ENCODE results near the gene ZMYND8. TPM values are rescaled to one million over a fixed set of nuclear protein-coding genes. Genes with fewer than 3 reads are reported as not detected.
A peak's percentile ranks its signal among the peaks of the same experiment; 100 is the strongest.
"Not testable (repeated sequence)": the region's sequence is repeated elsewhere in the genome, so short reads cannot be mapped to it uniquely, and the experiment has no call there.

Gene ZMYND8
- total RNA-seq, 2 experiments from 2014 or later = 44.3 to 44.7 TPM

DNA sequence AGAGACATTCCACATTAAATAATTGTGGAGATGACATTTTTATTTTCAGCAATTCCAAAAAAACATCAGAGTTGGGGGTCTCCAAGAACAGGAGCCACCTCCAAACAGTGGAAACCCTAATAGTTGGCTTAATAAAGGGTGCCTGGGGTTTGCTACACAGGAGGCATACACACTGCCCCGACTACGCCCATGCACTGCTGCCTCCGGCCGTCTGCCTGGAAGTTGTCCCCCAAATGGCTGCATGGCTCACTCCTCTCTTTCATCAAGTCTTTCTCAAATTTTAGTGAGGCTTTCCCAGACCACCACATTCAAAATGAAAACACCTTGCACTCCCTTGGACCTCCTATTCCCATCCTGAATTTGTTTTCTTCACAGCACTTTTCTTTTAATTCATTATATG is 58.8 kb downstream of the ZMYND8 start:
- Mint-ChIP-seq H3K36me3 (ENCODE audit: low read depth) (peaks cover 72% of the 10 kb centered on the region), H3K4me3 (no peak overlapping the region), H3K4me1 (ENCODE audit: low read depth) (peaks cover 12% of the 10 kb centered on the region), H3K9me3 (ENCODE audit: insufficient read depth) (no peaks in the 10 kb centered on the region), H3K27ac (no peak overlapping the region), H3K27me3 (ENCODE audit: low read depth) (no peaks in the 10 kb centered on the region)
- POLR2A ChIA-PET = no interaction called here
- no peak for ATAC-seq
- DNase-seq = no peak
- CTCF ChIA-PET = interaction anchor here (1.2 to 1.7 kb wide), 3 partner anchors 24 to 86 kb away, joined by 4 to 7 read pairs (median 6); no protein-coding TSS in a partner anchor

DNA sequence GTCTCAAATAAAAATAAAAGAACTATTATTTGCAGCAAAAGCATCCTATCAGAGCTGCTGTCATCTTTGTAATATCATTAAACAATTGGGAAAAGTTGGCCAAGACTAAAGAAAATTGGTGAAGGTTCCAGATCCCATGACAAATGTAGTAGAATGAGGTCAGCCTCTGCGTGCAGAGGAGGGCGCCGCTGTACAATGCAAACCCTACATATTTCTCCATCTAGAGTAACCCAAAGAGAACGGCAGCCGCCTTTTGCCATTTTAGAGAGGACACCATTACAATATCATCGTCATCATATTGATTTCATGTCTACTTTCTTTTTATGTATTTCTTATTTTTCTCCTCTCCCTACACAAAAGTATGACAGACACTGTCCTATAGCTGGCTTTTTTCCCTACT is 59.5 kb downstream of the ZMYND8 start:
- ATAC-seq (no peak), DNase-seq (no peak)
- no peak overlapping the region for H3K27ac Mint-ChIP-seq
- ChIA-PET CTCF (interaction anchor here (0.6 to 1.7 kb wide), 4 partner anchors 10 to 87 kb away, joined by 3 to 7 read pairs (median 5); no protein-coding TSS in a partner anchor), POLR2A (interaction anchor here (0.6 kb wide), 1 partner anchor 156 kb away, joined by 5 read pairs; no protein-coding TSS in a partner anchor)
- H3K4me1 Mint-ChIP-seq (ENCODE audit: low read depth) = peaks cover 12% of the 10 kb centered on the region
- H3K4me3 Mint-ChIP-seq = no peak overlapping the region
- H3K36me3 Mint-ChIP-seq (ENCODE audit: low read depth) = peaks cover 74% of the 10 kb centered on the region
- no peaks in the 10 kb centered on the region for H3K9me3 Mint-ChIP-seq (ENCODE audit: insufficient read depth)
- H3K27me3 Mint-ChIP-seq (ENCODE audit: low read depth) = no peaks in the 10 kb centered on the region

DNA sequence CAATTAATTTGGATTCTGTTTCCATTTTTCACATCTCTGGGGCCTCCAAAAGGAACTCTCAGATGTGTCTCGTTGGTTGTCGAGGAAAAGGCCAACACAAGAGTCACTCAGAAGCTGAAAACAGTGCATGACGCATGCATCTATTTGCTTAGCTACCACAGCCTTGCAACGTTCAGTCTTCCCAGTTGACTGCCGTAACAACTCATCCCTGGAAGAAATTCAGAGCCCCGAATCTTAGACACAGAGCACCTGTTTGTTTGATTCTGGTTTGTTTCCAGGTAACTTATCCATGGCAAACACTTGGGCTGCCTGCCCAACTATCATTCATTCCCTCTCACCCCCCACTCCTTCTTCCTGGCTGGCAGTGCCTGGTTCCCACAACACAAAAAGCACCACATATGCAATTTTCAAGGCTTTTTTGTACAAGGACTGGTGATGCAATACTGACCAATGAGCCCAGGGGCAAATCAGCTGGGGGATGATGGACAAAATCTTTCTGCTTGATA is 60.5 kb downstream of the ZMYND8 start:
- POLR2A ChIA-PET = no interaction called here
- no peaks in the 10 kb centered on the region for H3K9me3 Mint-ChIP-seq (ENCODE audit: insufficient read depth)
- ATAC-seq (no peak), DNase-seq (no peak)
- H3K4me1 Mint-ChIP-seq (ENCODE audit: low read depth) = peaks cover 12% of the 10 kb centered on the region
- CTCF ChIA-PET = interaction anchor here (1.7 kb wide), 1 partner anchor 85 kb away, joined by 4 read pairs; no protein-coding TSS in a partner anchor
- H3K4me3 Mint-ChIP-seq = no peak overlapping the region
- H3K27ac Mint-ChIP-seq = no peak overlapping the region
- H3K27me3 Mint-ChIP-seq (ENCODE audit: low read depth) = no peaks in the 10 kb centered on the region
- peaks cover 74% of the 10 kb centered on the region for H3K36me3 Mint-ChIP-seq (ENCODE audit: low read depth)

- H3K9me3 Mint-ChIP-seq (ENCODE audit: insufficient read depth) = no peaks in the 10 kb centered on the region
- H3K36me3 Mint-ChIP-seq (ENCODE audit: low read depth) = peaks cover 74% of the 10 kb centered on the region
- ChIA-PET POLR2A (no interaction called here), CTCF (interaction anchor here (1.0 kb wide), 1 partner anchor 89 kb away, joined by 3 read pairs; no protein-coding TSS in a partner anchor)
- H3K4me1 Mint-ChIP-seq (ENCODE audit: low read depth) = peaks cover 12% of the 10 kb centered on the region
- H3K27me3 Mint-ChIP-seq (ENCODE audit: low read depth) = no peaks in the 10 kb centered on the region
- H3K4me3 Mint-ChIP-seq = no peak overlapping the region
- DNase-seq (no peak), ATAC-seq (no peak)
- no peak overlapping the region for H3K27ac Mint-ChIP-seq
Observed at GRCh38 chr20:47295129-47295813, 61.2 kb downstream of the ZMYND8 start.

- Mint-ChIP-seq H3K27ac (peak overlapping the region; percentile 14), H3K36me3 (ENCODE audit: low read depth) (peaks cover 80% of the 10 kb centered on the region), H3K4me3 (no peak overlapping the region), H3K4me1 (ENCODE audit: low read depth) (peaks cover 12% of the 10 kb centered on the region), H3K9me3 (ENCODE audit: insufficient read depth) (no peaks in the 10 kb centered on the region), H3K27me3 (ENCODE audit: low read depth) (no peaks in the 10 kb centered on the region)
- POLR2A ChIA-PET = no interaction called here
- CTCF ChIA-PET = no interaction called here
- DNase-seq (no peak), ATAC-seq (no peak)
Observed at GRCh38 chr20:47293631-47294030, 62.9 kb downstream of the ZMYND8 start.

GRCh38 chr20:47292581-47292980 is 63.9 kb downstream of the ZMYND8 start:
- H3K4me3 Mint-ChIP-seq = no peak overlapping the region
- CTCF ChIA-PET = no interaction called here
- no peaks in the 10 kb centered on the region for H3K27me3 Mint-ChIP-seq (ENCODE audit: low read depth)
- H3K36me3 Mint-ChIP-seq (ENCODE audit: low read depth) = peaks cover 79% of the 10 kb centered on the region
- ATAC-seq (no peak), DNase-seq (no peak)
- peaks cover 12% of the 10 kb centered on the region for H3K4me1 Mint-ChIP-seq (ENCODE audit: low read depth)
- POLR2A ChIA-PET = no interaction called here
- H3K9me3 Mint-ChIP-seq (ENCODE audit: insufficient read depth) = no peaks in the 10 kb centered on the region
- H3K27ac Mint-ChIP-seq = no peak overlapping the region

DNA sequence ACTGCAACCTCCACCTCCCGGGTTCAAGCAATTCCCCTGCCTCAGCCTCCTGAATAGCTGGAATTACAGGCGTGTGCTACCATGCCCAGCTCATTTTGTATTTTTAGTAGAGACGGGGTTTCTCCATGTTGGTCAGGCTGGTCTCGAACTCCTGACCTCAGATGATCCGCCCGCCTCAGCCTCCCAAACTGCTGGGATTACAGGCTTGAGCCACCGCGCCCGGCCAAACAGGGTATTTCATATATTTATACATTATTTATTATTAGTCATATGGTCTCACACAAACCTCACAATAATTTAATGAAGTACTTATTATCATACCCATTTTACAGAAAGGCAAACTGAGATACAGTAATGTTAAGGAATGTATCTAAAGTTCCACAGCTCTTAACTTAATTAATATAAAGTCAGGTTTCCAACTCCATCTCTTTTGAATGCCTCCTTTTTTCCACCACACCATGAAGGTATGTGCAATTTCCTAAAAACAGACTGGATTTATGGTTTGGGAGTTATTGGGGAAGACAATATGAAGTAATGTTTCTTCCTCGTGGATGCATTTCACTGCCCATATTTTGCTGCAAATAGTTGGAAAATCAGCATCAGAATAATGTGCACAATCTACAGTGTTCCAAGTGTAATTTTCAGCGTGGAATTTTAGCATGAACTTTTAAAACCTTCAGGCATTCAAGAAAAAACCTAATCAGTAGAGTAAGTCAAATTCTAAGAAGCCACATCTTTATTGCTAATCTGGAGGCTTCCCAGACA is 65.7 kb downstream of the ZMYND8 start:
- CTCF ChIA-PET = interaction anchor here (0.7 to 1.1 kb wide), 2 partner anchors 93 kb away, joined by 3 read pairs; no protein-coding TSS in a partner anchor
- DNase-seq (no peak), ATAC-seq (no peak)
- Mint-ChIP-seq H3K27ac (no peak overlapping the region), H3K36me3 (ENCODE audit: low read depth) (peaks cover 75% of the 10 kb centered on the region), H3K4me3 (no peak overlapping the region), H3K4me1 (ENCODE audit: low read depth) (peaks cover 12% of the 10 kb centered on the region), H3K9me3 (ENCODE audit: insufficient read depth) (no peaks in the 10 kb centered on the region), H3K27me3 (ENCODE audit: low read depth) (no peaks in the 10 kb centered on the region)
- POLR2A ChIA-PET = no interaction called here

DNA sequence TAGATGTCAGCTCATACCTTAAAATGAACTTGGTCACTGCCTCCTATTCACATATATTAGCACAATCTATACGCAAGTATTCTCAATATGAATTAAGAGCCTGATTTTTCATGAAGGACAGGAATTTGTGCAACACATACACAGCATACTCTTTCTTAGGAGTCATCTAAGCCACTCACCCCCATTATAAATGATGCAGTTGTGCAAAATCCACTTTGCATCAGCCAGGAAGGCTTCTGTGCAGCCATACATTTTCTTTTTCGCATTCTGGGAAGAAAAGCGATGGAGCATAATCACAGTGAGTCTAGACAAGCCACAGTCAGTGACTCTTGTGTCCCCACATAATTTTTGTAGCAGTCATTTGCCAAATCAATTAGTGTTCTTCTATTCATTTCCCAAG is 66.5 kb downstream of the ZMYND8 start:
- POLR2A ChIA-PET = no interaction called here
- CTCF ChIA-PET = interaction anchor here (1.1 kb wide), 2 partner anchors 17 to 94 kb away, joined by 3 to 5 read pairs; no protein-coding TSS in a partner anchor
- Mint-ChIP-seq H3K27ac (no peak overlapping the region), H3K27me3 (ENCODE audit: low read depth) (no peaks in the 10 kb centered on the region), H3K4me1 (ENCODE audit: low read depth) (peaks cover 12% of the 10 kb centered on the region), H3K4me3 (no peak overlapping the region), H3K36me3 (ENCODE audit: low read depth) (peaks cover 74% of the 10 kb centered on the region), H3K9me3 (ENCODE audit: insufficient read depth) (no peaks in the 10 kb centered on the region)
- DNase-seq = no peak
- no peak for ATAC-seq

GRCh38 chr20:47289096-47289495 is 67.4 kb downstream of the ZMYND8 start:
- no peak overlapping the region for H3K4me3 Mint-ChIP-seq
- CTCF ChIA-PET = interaction anchor here (0.6 to 2.6 kb wide), 3 partner anchors 16 to 1010 kb away, joined by 3 to 13 read pairs (median 5); no protein-coding TSS in a partner anchor
- POLR2A ChIA-PET = no interaction called here
- H3K4me1 Mint-ChIP-seq (ENCODE audit: low read depth) = peaks cover 6% of the 10 kb centered on the region
- H3K27ac Mint-ChIP-seq = no peak overlapping the region
- H3K9me3 Mint-ChIP-seq (ENCODE audit: insufficient read depth) = no peaks in the 10 kb centered on the region
- H3K27me3 Mint-ChIP-seq (ENCODE audit: low read depth) = no peaks in the 10 kb centered on the region
- peaks cover 74% of the 10 kb centered on the region for H3K36me3 Mint-ChIP-seq (ENCODE audit: low read depth)
- DNase-seq (no peak), ATAC-seq (no peak)

GRCh38 chr20:47288530-47288929 is 68.0 kb downstream of the ZMYND8 start:
- H3K4me1 Mint-ChIP-seq (ENCODE audit: low read depth); POLR2A ChIA-PET; DNase-seq; ATAC-seq; H3K27me3 Mint-ChIP-seq (ENCODE audit: low read depth); H3K27ac Mint-ChIP-seq; H3K4me3 Mint-ChIP-seq; H3K9me3 Mint-ChIP-seq (ENCODE audit: insufficient read depth): not testable (repeated sequence)
- peaks cover 72% of the 10 kb centered on the region for H3K36me3 Mint-ChIP-seq (ENCODE audit: low read depth)
- CTCF ChIA-PET = interaction anchor here (2.5 to 2.6 kb wide), 2 partner anchors 15 to 96 kb away, joined by 8 to 13 read pairs; no protein-coding TSS in a partner anchor

GRCh38 chr20:47287609-47288144 is 68.8 kb downstream of the ZMYND8 start:
- Mint-ChIP-seq H3K36me3 (ENCODE audit: low read depth) (peaks cover 74% of the 10 kb centered on the region), H3K9me3 (ENCODE audit: insufficient read depth) (no peaks in the 10 kb centered on the region), H3K27ac (no peak overlapping the region), H3K4me1 (ENCODE audit: low read depth) (no peaks in the 10 kb centered on the region), H3K4me3 (no peak overlapping the region), H3K27me3 (ENCODE audit: low read depth) (no peaks in the 10 kb centered on the region)
- no peak for DNase-seq
- CTCF ChIA-PET = interaction anchor here (2.5 to 2.6 kb wide), 2 partner anchors 14 to 96 kb away, joined by 8 to 13 read pairs; no protein-coding TSS in a partner anchor
- POLR2A ChIA-PET = no interaction called here
- no peak for ATAC-seq
